Measurements from ENCODE around the gene LRP1-AS.

Gene LRP1-AS

GRCh38 chr12:57179331-57180086 lies 32.1 kb upstream of the LRP1-AS start:
- DNase-seq = no peak

- no peak for DNase-seq
These were observed 30.8 kb upstream of the LRP1-AS start for GRCh38 chr12:57178213-57178612.

GRCh38 chr12:57177354-57177753 lies 29.9 kb upstream of the LRP1-AS start:
- DNase-seq = no peak

- DNase-seq = no peak
These were observed 29.4 kb upstream of the LRP1-AS start for GRCh38 chr12:57176846-57177245.

GRCh38 chr12:57176139-57176477 lies 28.7 kb upstream of the LRP1-AS start:
- no peak for DNase-seq

- peak in 2 of 4 experiments; percentile 5 to 7 for DNase-seq
These were observed 28.2 kb upstream of the LRP1-AS start for GRCh38 chr12:57175428-57176138.

- DNase-seq = no peak
These were observed 26.3 kb upstream of the LRP1-AS start for GRCh38 chr12:57173683-57174082.

GRCh38 chr12:57173089-57173488 lies 25.7 kb upstream of the LRP1-AS start:
- DNase-seq = no peak

- no peak for DNase-seq
These were observed 24.2 kb upstream of the LRP1-AS start for GRCh38 chr12:57171668-57172067.

- no peak for DNase-seq
These were observed 23.5 kb upstream of the LRP1-AS start for GRCh38 chr12:57170927-57171326.

GRCh38 chr12:57170408-57170807 lies 23.0 kb upstream of the LRP1-AS start:
- no peak for DNase-seq

- DNase-seq = no peak
These were observed 22.6 kb upstream of the LRP1-AS start for GRCh38 chr12:57169969-57170368.

GRCh38 chr12:57169046-57169795 lies 21.8 kb upstream of the LRP1-AS start:
- no peak for DNase-seq

- no peak for DNase-seq
These were observed 20.6 kb upstream of the LRP1-AS start for GRCh38 chr12:57168058-57168457.

- DNase-seq = no peak
These were observed 19.6 kb upstream of the LRP1-AS start for GRCh38 chr12:57166971-57167371.

GRCh38 chr12:57165741-57166140 lies 18.3 kb upstream of the LRP1-AS start:
- no peak for DNase-seq

- DNase-seq = no peak
These were observed 17.7 kb upstream of the LRP1-AS start for GRCh38 chr12:57164966-57165625.

- no peak for DNase-seq
These were observed 17.0 kb upstream of the LRP1-AS start for GRCh38 chr12:57164454-57164853.

GRCh38 chr12:57162553-57163125 lies 15.2 kb upstream of the LRP1-AS start:
- DNase-seq = no peak

GRCh38 chr12:57161491-57161890 lies 14.1 kb upstream of the LRP1-AS start:
- DNase-seq = no peak

GRCh38 chr12:57160741-57161140 lies 13.3 kb upstream of the LRP1-AS start:
- DNase-seq = no peak

- DNase-seq = no peak
These were observed 12.6 kb upstream of the LRP1-AS start for GRCh38 chr12:57160040-57160439.

GRCh38 chr12:57159311-57159710 lies 11.9 kb upstream of the LRP1-AS start:
- DNase-seq = no peak
